OCI-LY7 (cell line): ENCODE data around the gene OGDH. TPM values are rescaled to one million over a fixed set of nuclear protein-coding genes. Genes with fewer than 3 reads are reported as not detected.

ENCODE experiments used
- BruUV-seq: library from RNA; stranded (reverse); fragments of 400-500 nt; replicated peaks from 2 replicates; lab custom pipeline; 2021; lab: Mats Ljungman, UMichigan
- CTCF ChIA-PET: fragments of 300-600 bp; sonication (Branson Sonifier 250); formaldehyde crosslinking; loops from one replicate; lab custom pipeline; 2022; ENCODE audit warnings: antibody characterized with exemption; ENCODE audit not compliant: unreplicated experiment; lab: Charles Lee
- POLR2A ChIA-PET: fragments of 300-600 bp; sonication (Branson Sonifier 250); formaldehyde crosslinking; loops from one replicate; lab custom pipeline; 2022; ENCODE audit warnings: antibody characterized with exemption; lab: Charles Lee
- DNase-seq: peaks from one replicate; pipeline ENCODE4 v3.0.0-alpha.2; 2015; ENCODE audit warnings: low spot score
- H2AFZ ChIP-seq: fragments of 200-600 bp; sonication (generic), shearing (Covaris generic); 2 replicates; pipeline ENCODE4 v1.6.1; 2014; ENCODE audit warnings: mild to moderate bottlenecking, antibody characterized with exemption, low read length, moderate library complexity
- H3K27ac ChIP-seq: fragments of 200-600 bp; sonication (generic); 2 replicates; pipeline ENCODE4 v1.5.1; 2014; ENCODE audit warnings: mixed run types, low read depth, mild to moderate bottlenecking, moderate library complexity, low read length, inconsistent platforms; ENCODE audit not compliant: poor library complexity, severe bottlenecking
- H3K36me3 ChIP-seq: fragments of 200-600 bp; sonication (generic); 2 replicates; pipeline ENCODE4 v1.6.1; 2014; ENCODE audit warnings: mild to moderate bottlenecking, antibody characterized with exemption, low read length, moderate library complexity, mixed read lengths; ENCODE audit not compliant: insufficient read depth
- H3K4me1 ChIP-seq: fragments of 200-600 bp; sonication (generic); 2 replicates; pipeline ENCODE4 v1.5.1; 2014; ENCODE audit warnings: mild to moderate bottlenecking, low read length; ENCODE audit not compliant: insufficient read depth, poor library complexity, severe bottlenecking
- H3K4me2 ChIP-seq: fragments of 200-600 bp; sonication (generic); 2 replicates; pipeline ENCODE4 v1.6.1; 2014; ENCODE audit warnings: mild to moderate bottlenecking, low read length
- H3K4me3 ChIP-seq: fragments of 200-600 bp; sonication (generic); 2 replicates; pipeline ENCODE4 v1.5.1; 2014; ENCODE audit warnings: mild to moderate bottlenecking, low read depth, low read length; ENCODE audit not compliant: poor library complexity, severe bottlenecking
- H3K79me2 ChIP-seq: fragments of 200-600 bp; sonication (generic); 2 replicates; pipeline ENCODE4 v1.6.1; 2016; ENCODE audit warnings: low read depth, mild to moderate bottlenecking, low read length, moderate library complexity, mixed read lengths; ENCODE audit not compliant: insufficient read depth
- H3K9me2 ChIP-seq: fragments of 200-600 bp; sonication (generic); 2 replicates; pipeline ENCODE4 v1.6.1; 2016; ENCODE audit warnings: mild to moderate bottlenecking, low read length, mixed read lengths; ENCODE audit not compliant: insufficient read depth
- H3K9me3 ChIP-seq: fragments of 200-600 bp; sonication (generic); 2 replicates; pipeline ENCODE4 v1.6.1; 2014; ENCODE audit warnings: mild to moderate bottlenecking, mixed run types, low read length, mixed read lengths
- H4K20me1 ChIP-seq: fragments of 200-600 bp; sonication (generic); 2 replicates; pipeline ENCODE4 v1.6.1; 2014; ENCODE audit warnings: mild to moderate bottlenecking, antibody characterized with exemption, low read length, moderate library complexity, mixed read lengths; ENCODE audit not compliant: insufficient read depth
- CTCF ChIP-seq: fragments of 200-600 bp; sonication (generic); conservative IDR thresholded peaks from 2 replicates; pipeline ENCODE4 v1.5.1; 2014; ENCODE audit warnings: mild to moderate bottlenecking, antibody characterized with exemption, low read length, moderate library complexity, mixed read lengths
- EZH2phosphoT487 ChIP-seq: fragments of 200-600 bp; sonication (generic); IDR thresholded peaks from 2 replicates; pipeline ENCODE4 v1.6.1; 2018; ENCODE audit warnings: low read depth, borderline replicate concordance, mild to moderate bottlenecking, mixed run types, antibody characterized with exemption, low read length, moderate library complexity, mixed read lengths
- intact Hi-C: fragments of 100-400 bp; cut with micrococcal nuclease; formaldehyde crosslinking; loops from one replicate; pipeline ENCODE4 v1.10.0; 2022; ENCODE audit not compliant: unreplicated experiment
- total RNA-seq, 2 experiments: library from RNA; depleted of rRNA in 1 of 2; stranded (reverse); fragments of >200 nt in 1 of 2; shearing (Covaris generic) in 1 of 2; gene quantifications; 2 replicates each; pipeline ENCODE4 v1.2.3, GENCODE V29; 2014 to 2022

OGDH gene
- total RNA-seq, 2 experiments from 2014 or later, result 47.6 to 70.9 TPM

GRCh38 chr7:44615793-44616192 is 9.4 kb downstream of the OGDH start:
- no peak overlapping the region for H3K27ac ChIP-seq
- peak overlapping the region; percentile 14; the same call in 1 of the 2 replicates for H3K4me2 ChIP-seq
- intact Hi-C loops, result no loop called here
- H3K9me3 ChIP-seq, result no peaks in the 10 kb centered on the region
- no peak overlapping the region for H3K4me3 ChIP-seq
- H3K36me3 ChIP-seq, result peaks cover 16% of the 10 kb centered on the region
- CTCF ChIA-PET, result no interaction called here
- no TSS peak for BruUV-seq
- no peaks in the 10 kb centered on the region for H3K9me2 ChIP-seq
- H4K20me1 ChIP-seq, result peaks cover 10% of the 10 kb centered on the region
- no peak for TF ChIP-seq CTCF
- TF ChIP-seq EZH2phosphoT487, result no peak
- H3K4me1 ChIP-seq, result peaks cover 18% of the 10 kb centered on the region
- DNase-seq, result no peak
- POLR2A ChIA-PET, result interaction anchor here (0.5 to 2.6 kb wide), 5 partner anchors 9 to 231 kb away, joined by 3 to 8 read pairs (median 4); partner anchors contain the start of gene OGDH
- no peak overlapping the region for H2AFZ ChIP-seq
- H3K79me2 ChIP-seq, result peaks cover 97% of the 10 kb centered on the region

GRCh38 chr7:44616545-44616944 is 10.1 kb downstream of the OGDH start:
- no peaks in the 10 kb centered on the region for H3K9me2 ChIP-seq
- peaks cover 97% of the 10 kb centered on the region for H3K79me2 ChIP-seq
- no peak for DNase-seq
- H2AFZ ChIP-seq, result no peak overlapping the region
- H3K4me3 ChIP-seq, result no peak overlapping the region
- TF ChIP-seq CTCF (no peak), EZH2phosphoT487 (no peak)
- ChIA-PET CTCF (no interaction called here), POLR2A (interaction anchor here (0.5 to 2.6 kb wide), 5 partner anchors 10 to 230 kb away, joined by 3 to 8 read pairs (median 4); partner anchors contain the start of gene OGDH)
- H3K4me1 ChIP-seq, result peaks cover 18% of the 10 kb centered on the region
- no peak overlapping the region for H3K4me2 ChIP-seq
- no peaks in the 10 kb centered on the region for H3K9me3 ChIP-seq
- BruUV-seq, result no TSS peak
- H3K36me3 ChIP-seq, result peaks cover 20% of the 10 kb centered on the region
- H3K27ac ChIP-seq, result no peak overlapping the region
- intact Hi-C loops, result no loop called here
- H4K20me1 ChIP-seq, result peaks cover 10% of the 10 kb centered on the region

- Histone ChIP-seq H3K79me2 (peaks cover 97% of the 10 kb centered on the region), H3K4me1 (peaks cover 18% of the 10 kb centered on the region), H3K9me2 (no peaks in the 10 kb centered on the region), H3K9me3 (no peaks in the 10 kb centered on the region), H3K4me2 (no peak overlapping the region), H3K27ac (no peak overlapping the region), H3K4me3 (no peak overlapping the region), H2AFZ (no peak overlapping the region), H3K36me3 (peaks cover 27% of the 10 kb centered on the region), H4K20me1 (peaks cover 10% of the 10 kb centered on the region)
- TF ChIP-seq CTCF (no peak), EZH2phosphoT487 (no peak)
- ChIA-PET CTCF (no interaction called here), POLR2A (interaction anchor here (1.4 to 2.6 kb wide), 2 partner anchors 10 to 22 kb away, joined by 4 to 8 read pairs; partner anchors contain the start of gene OGDH)
- intact Hi-C loops, result no loop called here
- BruUV-seq, result no TSS peak
- DNase-seq, result no peak
Measured at GRCh38 chr7:44617225-44617890, 10.9 kb downstream of the OGDH start.
